Measurements from ENCODE around the gene CSN1S1. TPM values are rescaled to one million over a fixed set of nuclear protein-coding genes. Genes with fewer than 3 reads are reported as not detected.
"Not testable (repeated sequence)": the region's sequence is repeated elsewhere in the genome, so short reads cannot be mapped to it uniquely, and the experiment has no call there.

The CSN1S1 gene
- not detected for total RNA-seq

- Mint-ChIP-seq H3K4me1 (no peaks in the 10 kb centered on the region), H3K4me3 (no peak within 1 kb of the TSS), H3K9me3 (no peaks in the 10 kb centered on the region), H3K36me3 (ENCODE audit: low read depth) (no peaks in the 10 kb centered on the region), H3K27ac (no peak within 1 kb of the TSS), H3K27me3 (no peaks in the 10 kb centered on the region)
- ATAC-seq (replicated peaks) = no peak
These were observed at the start of gene CSN1S1 for GRCh38 chr4:69930768-69931167. Gene CSN1S1, plus strand, starts transcription at chr4:69931068. Its CDS starts 1,488 bp downstream, at chr4:69932556.

GRCh38 chr4:69881173-69881773, 49.6 kb upstream of the CSN1S1 start:
- Mint-ChIP-seq H3K27ac (no peak overlapping the region), H3K4me1 (no peaks in the 10 kb centered on the region), H3K9me3 (no peaks in the 10 kb centered on the region), H3K4me3 (no peak overlapping the region), H3K27me3 (no peaks in the 10 kb centered on the region), H3K36me3 (ENCODE audit: low read depth) (no peaks in the 10 kb centered on the region)
- peak; percentile 38 for ATAC-seq (replicated peaks)

GRCh38 chr4:69882150-69882549, 48.7 kb upstream of the CSN1S1 start:
- H3K4me3 Mint-ChIP-seq = no peak overlapping the region
- no peaks in the 10 kb centered on the region for H3K9me3 Mint-ChIP-seq
- H3K4me1 Mint-ChIP-seq = no peaks in the 10 kb centered on the region
- no peaks in the 10 kb centered on the region for H3K36me3 Mint-ChIP-seq (ENCODE audit: low read depth)
- no peak overlapping the region for H3K27ac Mint-ChIP-seq
- ATAC-seq (replicated peaks) = no peak
- H3K27me3 Mint-ChIP-seq = no peaks in the 10 kb centered on the region

- Mint-ChIP-seq H3K4me3 (no peak overlapping the region), H3K27ac (no peak overlapping the region), H3K27me3 (no peaks in the 10 kb centered on the region), H3K36me3 (ENCODE audit: low read depth) (no peaks in the 10 kb centered on the region), H3K4me1 (no peaks in the 10 kb centered on the region), H3K9me3 (no peaks in the 10 kb centered on the region)
- ATAC-seq (replicated peaks) = no peak
These were observed 42.5 kb upstream of the CSN1S1 start for GRCh38 chr4:69888336-69888735.

GRCh38 chr4:69894186-69894585, 36.7 kb upstream of the CSN1S1 start:
- H3K27ac Mint-ChIP-seq = no peak overlapping the region
- no peak for ATAC-seq (replicated peaks)
- no peak overlapping the region for H3K4me3 Mint-ChIP-seq
- peaks cover 14% of the 10 kb centered on the region for H3K27me3 Mint-ChIP-seq
- no peaks in the 10 kb centered on the region for H3K9me3 Mint-ChIP-seq
- H3K36me3 Mint-ChIP-seq (ENCODE audit: low read depth) = no peaks in the 10 kb centered on the region
- no peaks in the 10 kb centered on the region for H3K4me1 Mint-ChIP-seq

- no peaks in the 10 kb centered on the region for H3K4me1 Mint-ChIP-seq
- no peak for ATAC-seq (replicated peaks)
- H3K27me3 Mint-ChIP-seq = peaks cover 14% of the 10 kb centered on the region
- H3K9me3 Mint-ChIP-seq = no peaks in the 10 kb centered on the region
- no peaks in the 10 kb centered on the region for H3K36me3 Mint-ChIP-seq (ENCODE audit: low read depth)
- H3K4me3 Mint-ChIP-seq = no peak overlapping the region
- no peak overlapping the region for H3K27ac Mint-ChIP-seq
These were observed 36.1 kb upstream of the CSN1S1 start for GRCh38 chr4:69894721-69895120.

- peaks cover 14% of the 10 kb centered on the region for H3K27me3 Mint-ChIP-seq
- no peak overlapping the region for H3K27ac Mint-ChIP-seq
- H3K36me3 Mint-ChIP-seq (ENCODE audit: low read depth) = no peaks in the 10 kb centered on the region
- no peaks in the 10 kb centered on the region for H3K9me3 Mint-ChIP-seq
- no peaks in the 10 kb centered on the region for H3K4me1 Mint-ChIP-seq
- no peak for ATAC-seq (replicated peaks)
- no peak overlapping the region for H3K4me3 Mint-ChIP-seq
These were observed 34.2 kb upstream of the CSN1S1 start for GRCh38 chr4:69896530-69897116.

- Mint-ChIP-seq H3K27ac (no peak overlapping the region), H3K36me3 (ENCODE audit: low read depth) (no peaks in the 10 kb centered on the region), H3K9me3 (no peaks in the 10 kb centered on the region), H3K4me1 (no peaks in the 10 kb centered on the region), H3K4me3 (no peak overlapping the region), H3K27me3 (peaks cover 3% of the 10 kb centered on the region)
- ATAC-seq (replicated peaks) = no peak
These were observed 23.7 kb upstream of the CSN1S1 start for GRCh38 chr4:69907151-69907550.

- no peak for ATAC-seq (replicated peaks)
- Mint-ChIP-seq H3K27ac (no peak overlapping the region), H3K4me3 (no peak overlapping the region), H3K27me3 (no peaks in the 10 kb centered on the region), H3K36me3 (ENCODE audit: low read depth) (no peaks in the 10 kb centered on the region), H3K9me3 (no peaks in the 10 kb centered on the region), H3K4me1 (no peaks in the 10 kb centered on the region)
These were observed 21.7 kb upstream of the CSN1S1 start for GRCh38 chr4:69909195-69909594.

GRCh38 chr4:69910016-69910782, 20.7 kb upstream of the CSN1S1 start:
- Mint-ChIP-seq H3K27ac (no peak overlapping the region), H3K27me3 (no peaks in the 10 kb centered on the region), H3K4me1 (no peaks in the 10 kb centered on the region), H3K36me3 (ENCODE audit: low read depth) (no peaks in the 10 kb centered on the region), H3K4me3 (no peak overlapping the region), H3K9me3 (no peaks in the 10 kb centered on the region)
- no peak for ATAC-seq (replicated peaks)

- Mint-ChIP-seq H3K4me1 (no peaks in the 10 kb centered on the region), H3K27ac (no peak overlapping the region), H3K27me3 (no peaks in the 10 kb centered on the region), H3K4me3 (no peak overlapping the region), H3K9me3 (no peaks in the 10 kb centered on the region), H3K36me3 (ENCODE audit: low read depth) (no peaks in the 10 kb centered on the region)
- no peak for ATAC-seq (replicated peaks)
These were observed 10.0 kb upstream of the CSN1S1 start for GRCh38 chr4:69920874-69921273.

- not testable (repeated sequence) for ATAC-seq (replicated peaks); H3K4me3 Mint-ChIP-seq; H3K9me3 Mint-ChIP-seq; H3K4me1 Mint-ChIP-seq; H3K27ac Mint-ChIP-seq; H3K36me3 Mint-ChIP-seq (ENCODE audit: low read depth); H3K27me3 Mint-ChIP-seq
These were observed 7.0 kb upstream of the CSN1S1 start for GRCh38 chr4:69923782-69924410.

- Mint-ChIP-seq H3K27me3 (no peaks in the 10 kb centered on the region), H3K4me1 (no peaks in the 10 kb centered on the region), H3K4me3 (no peak overlapping the region), H3K9me3 (no peaks in the 10 kb centered on the region), H3K36me3 (ENCODE audit: low read depth) (no peaks in the 10 kb centered on the region), H3K27ac (no peak overlapping the region)
- ATAC-seq (replicated peaks) = no peak
These were observed 3.3 kb downstream of the CSN1S1 start for GRCh38 chr4:69934150-69934549.

- H3K27me3 Mint-ChIP-seq = no peaks in the 10 kb centered on the region
- no peaks in the 10 kb centered on the region for H3K4me1 Mint-ChIP-seq
- no peak overlapping the region for H3K4me3 Mint-ChIP-seq
- no peak for ATAC-seq (replicated peaks)
- no peaks in the 10 kb centered on the region for H3K9me3 Mint-ChIP-seq
- H3K36me3 Mint-ChIP-seq (ENCODE audit: low read depth) = no peaks in the 10 kb centered on the region
- H3K27ac Mint-ChIP-seq = no peak overlapping the region
These were observed 5.7 kb downstream of the CSN1S1 start for GRCh38 chr4:69936566-69936965.

- Mint-ChIP-seq H3K9me3 (no peaks in the 10 kb centered on the region), H3K4me3 (no peak overlapping the region), H3K27ac (no peak overlapping the region), H3K36me3 (ENCODE audit: low read depth) (no peaks in the 10 kb centered on the region), H3K27me3 (no peaks in the 10 kb centered on the region), H3K4me1 (no peaks in the 10 kb centered on the region)
- ATAC-seq (replicated peaks) = no peak
These were observed 20.7 kb downstream of the CSN1S1 start for GRCh38 chr4:69951602-69952001.

All from activated T-helper 17 cell treated with anti-CD3 and anti-CD28 coated beads, Interleukin-2, amount 50 U/mL, for 72 hours (primary cell).